Measurements from ENCODE around the gene STXBP2. TPM values are rescaled to one million over a fixed set of nuclear protein-coding genes. Genes with fewer than 3 reads are reported as not detected.
A peak's percentile ranks its signal among the peaks of the same experiment; 100 is the strongest.

Gene STXBP2
- total RNA-seq, 1 donor from 2014 or later, result 30.1 TPM

GRCh38 chr19:7670790-7671189 is 33.9 kb downstream of the STXBP2 start:
- intact Hi-C loops (cut with DNase I), result no loop called here
- ATAC-seq (no peak), DNase-seq (ENCODE audit: low spot score) (no peak)

DNA sequence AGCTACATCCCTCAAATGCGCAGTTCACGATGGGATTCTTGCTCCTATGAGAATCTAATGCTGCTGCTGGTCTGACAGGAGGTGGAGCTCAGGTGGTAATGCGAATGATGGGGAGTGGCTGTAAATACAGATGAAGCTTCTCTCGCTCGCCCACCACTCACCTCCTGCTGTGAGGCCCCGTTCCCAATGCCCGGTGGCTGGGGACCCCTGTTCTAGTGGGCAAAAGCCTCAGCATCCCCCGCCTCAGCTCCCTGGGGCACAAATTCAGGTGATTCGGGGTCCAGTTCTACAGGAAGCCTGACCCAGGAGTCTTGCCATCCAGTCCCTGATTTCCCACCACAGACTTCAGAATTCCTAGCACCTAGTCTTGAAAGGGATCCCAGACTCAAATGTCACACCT is 35.6 kb downstream of the STXBP2 start:
- ATAC-seq (no peak), DNase-seq (ENCODE audit: low spot score) (no peak)
- intact Hi-C loops (cut with DNase I), result no loop called here

GRCh38 chr19:7674010-7675005 is 37.4 kb downstream of the STXBP2 start:
- DNase-seq (ENCODE audit: low spot score), result peak; percentile 71
- peak; percentile 78 for ATAC-seq
- intact Hi-C loops (cut with DNase I), result no loop called here

GRCh38 chr19:7676376-7676775 is 39.5 kb downstream of the STXBP2 start:
- intact Hi-C loops (cut with DNase I), result no loop called here
- ATAC-seq (no peak), DNase-seq (ENCODE audit: low spot score) (no peak)

DNA sequence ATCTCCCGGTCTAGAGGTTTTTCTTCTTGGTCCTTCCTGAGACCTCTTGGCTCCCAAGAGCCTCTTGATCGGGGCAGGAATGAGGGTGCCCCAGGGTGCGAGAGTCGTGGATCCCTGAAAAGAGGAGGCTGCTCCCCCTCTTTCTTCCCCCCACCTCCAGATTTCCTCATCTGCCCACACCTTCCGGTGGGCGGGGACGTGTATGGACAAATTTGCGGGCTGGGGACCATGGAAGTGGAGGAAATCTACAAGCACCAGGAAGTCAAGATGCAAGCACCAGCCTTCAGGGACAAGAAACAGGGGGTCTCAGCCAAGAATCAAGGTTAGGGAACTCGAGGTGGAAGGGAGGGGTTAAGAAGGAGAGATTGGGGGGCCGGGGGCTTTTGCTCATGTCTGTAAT is 39.9 kb downstream of the STXBP2 start, which contains the start of gene MCEMP1:
Gene MCEMP1, plus strand, starts transcription at position 237 of the 400 bp plus-strand sequence. Its CDS starts 31 bp downstream, at position 268.
- ATAC-seq, result no peak
- no peak for DNase-seq (ENCODE audit: low spot score)
- intact Hi-C loops (cut with DNase I), result no loop called here

DNA sequence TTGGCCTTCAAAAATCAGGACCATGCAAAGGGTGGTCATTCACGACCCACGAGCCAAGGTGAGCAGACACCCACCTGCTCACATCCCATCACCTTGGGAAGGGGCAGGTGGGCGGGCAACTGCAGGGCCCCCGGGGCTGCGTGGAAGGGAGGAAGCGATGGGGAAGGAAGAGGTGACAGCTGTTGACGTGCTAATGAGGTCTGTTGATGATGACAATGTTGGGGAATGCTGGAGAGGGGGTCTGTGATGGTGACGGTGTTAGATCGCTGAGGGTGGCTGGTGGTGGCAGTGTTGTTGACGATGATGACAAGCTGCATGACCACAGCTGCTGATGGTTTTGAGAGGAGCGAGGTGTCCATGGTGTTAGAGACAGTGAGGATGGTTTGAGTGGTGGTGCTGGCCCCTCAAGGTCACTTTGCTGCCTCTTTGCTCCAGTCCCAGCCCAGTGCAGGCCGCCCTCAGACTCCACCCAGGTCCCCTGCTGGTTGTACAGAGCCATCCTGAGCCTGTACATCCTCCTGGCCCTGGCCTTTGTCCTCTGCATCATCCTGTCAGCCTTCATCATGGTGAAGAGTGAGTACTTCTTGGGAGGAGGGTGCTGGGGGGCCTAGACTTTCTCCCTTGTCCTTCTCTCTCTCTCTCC is 40.9 kb downstream of the STXBP2 start:
- ATAC-seq (no peak), DNase-seq (ENCODE audit: low spot score) (no peak)
- intact Hi-C loops (cut with DNase I), result no loop called here

DNA sequence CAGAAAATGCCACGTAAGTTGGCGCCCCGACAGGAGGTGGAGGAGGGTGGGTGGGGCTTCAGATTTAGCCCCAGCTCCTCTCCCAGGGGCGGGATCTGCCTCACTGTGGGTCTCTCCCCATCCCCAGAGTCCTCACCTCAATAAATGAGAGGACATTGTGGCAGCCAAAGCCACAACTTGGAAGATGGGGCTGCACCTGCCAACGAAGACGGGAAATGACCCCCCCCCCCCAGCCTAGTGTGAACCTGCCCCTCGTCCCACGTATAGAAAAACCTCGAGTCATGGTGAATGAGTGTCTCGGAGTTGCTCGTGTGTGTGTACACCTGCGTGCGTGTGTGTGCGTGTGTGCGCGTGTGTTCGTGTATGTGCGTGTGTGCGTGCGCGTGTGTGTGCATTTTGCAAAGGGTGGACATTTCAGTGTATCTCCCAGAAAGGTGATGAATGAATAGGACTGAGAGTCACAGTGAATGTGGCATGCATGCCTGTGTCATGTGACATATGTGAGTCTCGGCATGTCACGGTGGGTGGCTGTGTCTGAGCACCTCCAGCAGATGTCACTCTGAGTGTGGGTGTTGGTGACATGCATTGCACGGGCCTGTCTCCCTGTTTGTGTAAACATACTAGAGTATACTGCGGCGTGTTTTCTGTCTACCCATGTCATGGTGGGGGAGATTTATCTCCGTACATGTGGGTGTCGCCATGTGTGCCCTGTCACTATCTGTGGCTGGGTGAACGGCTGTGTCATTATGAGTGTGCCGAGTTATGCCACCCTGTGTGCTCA is 42.3 kb downstream of the STXBP2 start:
- ATAC-seq (no peak), DNase-seq (ENCODE audit: low spot score) (no peak)
- intact Hi-C loops (cut with DNase I), result no loop called here

DNA sequence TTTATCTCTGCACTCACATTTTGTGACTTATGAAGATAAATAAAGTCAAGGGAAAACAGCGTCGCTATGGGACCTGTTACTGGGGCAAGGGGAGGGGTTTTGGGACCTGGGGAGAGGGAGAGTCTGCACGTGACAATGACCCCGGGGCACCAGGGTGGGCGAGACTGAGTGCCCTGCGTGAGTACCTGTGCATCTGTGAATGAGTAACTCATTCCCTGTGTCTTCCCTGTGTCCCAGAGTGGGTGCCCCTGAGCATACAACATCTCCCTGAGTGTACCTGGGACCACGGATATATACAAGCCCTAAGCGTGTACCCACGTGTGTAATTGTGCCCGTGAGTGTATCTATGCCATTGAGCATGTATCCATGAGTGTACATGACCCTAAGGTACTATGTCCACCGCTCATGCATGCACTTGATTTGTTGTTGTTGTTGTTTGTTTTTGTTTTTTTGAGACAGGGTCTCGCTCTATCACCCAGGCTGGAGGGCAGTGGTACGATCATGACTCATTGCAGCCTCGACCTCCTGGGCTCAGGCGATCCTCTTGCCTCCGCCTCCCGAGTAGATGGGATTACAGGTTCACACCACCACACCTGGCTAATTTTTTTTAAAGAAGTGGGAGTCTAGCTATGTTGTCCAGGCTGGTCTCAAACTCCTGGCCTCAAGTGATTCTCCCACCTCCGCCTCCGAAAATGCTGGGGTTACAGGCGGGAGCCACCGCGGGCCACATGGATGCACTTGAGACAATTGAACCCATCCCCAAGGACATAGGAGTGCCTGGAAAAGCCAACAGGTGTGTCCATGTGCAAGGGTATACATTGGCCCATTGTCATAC is 43.1 kb downstream of the STXBP2 start:
- ATAC-seq, result no peak
- no peak for DNase-seq (ENCODE audit: low spot score)
- intact Hi-C loops (cut with DNase I), result no loop called here

DNA sequence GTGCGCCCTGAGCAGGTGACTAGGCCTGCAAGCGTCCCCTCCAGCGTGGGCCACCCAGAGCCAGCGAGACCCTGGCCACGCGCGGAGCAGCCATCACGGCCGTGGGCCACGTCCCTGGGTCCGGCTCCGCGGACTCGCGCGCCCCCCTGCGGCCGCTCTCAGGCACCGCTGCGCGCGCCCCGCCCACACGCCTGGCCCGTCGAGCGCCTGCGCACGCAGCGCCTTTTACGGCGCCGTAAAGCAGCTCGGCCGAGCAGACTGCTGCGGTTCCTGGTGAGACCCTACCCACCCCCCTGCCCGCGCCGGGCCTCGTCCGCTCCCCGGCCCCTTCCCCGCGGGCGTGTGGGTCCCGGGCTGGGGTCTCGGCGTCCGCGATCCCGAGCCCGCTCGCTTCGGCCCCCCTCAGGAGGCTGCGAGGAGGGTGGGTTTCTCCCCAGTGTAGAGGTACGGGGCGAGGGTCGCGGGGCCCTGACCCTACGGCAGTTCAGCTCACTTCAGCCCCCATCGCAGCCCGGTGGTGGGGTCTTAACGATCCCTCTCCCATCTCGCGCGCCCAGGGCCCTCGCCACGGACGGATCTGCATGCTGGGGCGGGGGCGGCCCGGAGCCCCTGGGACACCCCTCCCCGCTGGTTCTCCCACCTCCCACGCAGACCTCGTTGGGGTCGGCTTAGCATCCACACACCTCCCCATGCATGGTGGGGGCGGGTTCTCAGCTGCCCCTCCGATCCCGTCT is 43.9 kb downstream of the STXBP2 start, which contains the start of gene TRAPPC5:
Gene TRAPPC5, plus strand, starts transcription at position 228 of the 734 bp plus-strand sequence. CDS start 1,421 bp downstream, outside the sequence.
- peak; percentile 85 for ATAC-seq
- intact Hi-C loops (cut with DNase I), result no loop called here

GRCh38 chr19:7681340-7682174 is 44.6 kb downstream of the STXBP2 start:
- DNase-seq (ENCODE audit: low spot score) (peak; percentile 85), ATAC-seq (peak; percentile 86)
- intact Hi-C loops (cut with DNase I), result no loop called here

More for the DNA sequence above, 43.9 kb downstream of the STXBP2 start, which contains the start of gene TRAPPC5:
- peak; percentile 90 for DNase-seq (ENCODE audit: low spot score)

DNA sequence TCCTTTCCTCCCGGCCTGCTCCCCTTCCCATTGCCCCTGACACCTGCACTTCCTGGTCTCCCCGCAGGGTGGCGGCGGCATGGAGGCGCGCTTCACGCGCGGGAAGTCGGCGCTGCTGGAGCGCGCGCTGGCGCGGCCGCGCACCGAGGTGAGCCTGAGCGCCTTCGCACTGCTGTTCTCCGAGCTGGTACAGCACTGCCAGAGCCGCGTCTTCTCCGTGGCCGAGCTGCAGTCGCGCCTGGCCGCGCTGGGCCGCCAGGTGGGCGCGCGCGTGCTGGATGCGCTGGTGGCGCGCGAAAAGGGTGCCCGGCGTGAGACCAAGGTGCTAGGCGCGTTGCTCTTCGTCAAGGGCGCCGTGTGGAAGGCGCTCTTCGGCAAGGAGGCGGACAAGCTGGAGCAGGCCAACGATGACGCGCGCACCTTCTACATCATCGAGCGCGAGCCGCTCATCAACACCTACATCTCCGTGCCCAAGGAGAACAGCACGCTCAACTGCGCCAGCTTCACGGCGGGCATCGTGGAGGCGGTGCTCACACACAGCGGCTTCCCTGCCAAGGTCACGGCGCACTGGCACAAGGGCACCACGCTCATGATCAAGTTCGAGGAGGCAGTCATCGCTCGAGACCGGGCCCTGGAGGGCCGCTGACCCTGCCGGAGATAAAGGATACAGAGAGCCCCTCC is 45.4 kb downstream of the STXBP2 start:
- ATAC-seq (no peak), DNase-seq (ENCODE audit: low spot score) (no peak)
- intact Hi-C loops (cut with DNase I), result no loop called here

GRCh38 chr19:7685546-7686445 is 48.9 kb downstream of the STXBP2 start:
- ATAC-seq, result no peak
- DNase-seq (ENCODE audit: low spot score), result no peak
- intact Hi-C loops (cut with DNase I), result no loop called here

DNA sequence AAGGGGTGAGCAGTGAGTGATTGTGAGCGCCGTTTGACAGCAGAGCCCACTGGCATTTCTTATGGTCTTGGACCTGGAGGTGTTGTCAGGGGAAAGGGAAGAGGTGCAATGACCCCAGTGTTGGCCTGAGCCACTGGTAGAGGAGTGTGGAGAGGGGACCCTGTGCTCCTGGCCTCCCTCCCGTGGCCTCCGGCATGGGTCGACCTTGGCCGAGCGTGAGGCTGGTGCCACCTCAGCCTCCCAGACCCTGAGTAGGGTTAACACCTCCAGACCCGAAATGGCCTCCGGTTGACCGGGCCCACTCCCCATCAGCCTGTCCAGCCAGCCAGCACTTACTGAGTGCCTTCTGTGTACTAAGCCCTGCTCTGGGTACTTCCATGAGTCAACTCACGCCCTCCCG is 50.3 kb downstream of the STXBP2 start:
- DNase-seq (ENCODE audit: low spot score), result no peak
- intact Hi-C loops (cut with DNase I), result no loop called here
- ATAC-seq, result no peak

GRCh38 chr19:7689165-7689564 is 52.3 kb downstream of the STXBP2 start:
- DNase-seq (ENCODE audit: low spot score) (no peak), ATAC-seq (no peak)
- intact Hi-C loops (cut with DNase I), result no loop called here

- DNase-seq (ENCODE audit: low spot score), result no peak
- no peak for ATAC-seq
- intact Hi-C loops (cut with DNase I), result no loop called here
Observed at GRCh38 chr19:7690779-7691258, 53.9 kb downstream of the STXBP2 start.

Data from sciatic nerve (tissue), 2 donors.